OCI-LY7 (cell line): ENCODE data around the gene TUBGCP2. TPM values are rescaled to one million over a fixed set of nuclear protein-coding genes. Genes with fewer than 3 reads are reported as not detected.

Source experiments
- BruUV-seq: library from RNA; stranded (reverse); fragments of 400-500 nt; replicated peaks from 2 replicates; lab custom pipeline; 2021; lab: Mats Ljungman, UMichigan
- CTCF ChIA-PET: fragments of 300-600 bp; sonication (Branson Sonifier 250); formaldehyde crosslinking; loops from one replicate; lab custom pipeline; 2022; ENCODE audit warnings: antibody characterized with exemption; ENCODE audit not compliant: unreplicated experiment; lab: Charles Lee
- POLR2A ChIA-PET: fragments of 300-600 bp; sonication (Branson Sonifier 250); formaldehyde crosslinking; loops from one replicate; lab custom pipeline; 2022; ENCODE audit warnings: antibody characterized with exemption; lab: Charles Lee
- DNase-seq: peaks from one replicate; pipeline ENCODE4 v3.0.0-alpha.2; 2015; ENCODE audit warnings: low spot score
- H2AFZ ChIP-seq: fragments of 200-600 bp; sonication (generic), shearing (Covaris generic); 2 replicates; pipeline ENCODE4 v1.6.1; 2014; ENCODE audit warnings: mild to moderate bottlenecking, antibody characterized with exemption, low read length, moderate library complexity
- H3K27ac ChIP-seq: fragments of 200-600 bp; sonication (generic); 2 replicates; pipeline ENCODE4 v1.5.1; 2014; ENCODE audit warnings: mixed run types, low read depth, mild to moderate bottlenecking, moderate library complexity, low read length, inconsistent platforms; ENCODE audit not compliant: poor library complexity, severe bottlenecking
- H3K36me3 ChIP-seq: fragments of 200-600 bp; sonication (generic); 2 replicates; pipeline ENCODE4 v1.6.1; 2014; ENCODE audit warnings: mild to moderate bottlenecking, antibody characterized with exemption, low read length, moderate library complexity, mixed read lengths; ENCODE audit not compliant: insufficient read depth
- H3K4me1 ChIP-seq: fragments of 200-600 bp; sonication (generic); 2 replicates; pipeline ENCODE4 v1.5.1; 2014; ENCODE audit warnings: mild to moderate bottlenecking, low read length; ENCODE audit not compliant: insufficient read depth, poor library complexity, severe bottlenecking
- H3K4me2 ChIP-seq: fragments of 200-600 bp; sonication (generic); 2 replicates; pipeline ENCODE4 v1.6.1; 2014; ENCODE audit warnings: mild to moderate bottlenecking, low read length
- H3K4me3 ChIP-seq: fragments of 200-600 bp; sonication (generic); 2 replicates; pipeline ENCODE4 v1.5.1; 2014; ENCODE audit warnings: mild to moderate bottlenecking, low read depth, low read length; ENCODE audit not compliant: poor library complexity, severe bottlenecking
- H3K79me2 ChIP-seq: fragments of 200-600 bp; sonication (generic); 2 replicates; pipeline ENCODE4 v1.6.1; 2016; ENCODE audit warnings: low read depth, mild to moderate bottlenecking, low read length, moderate library complexity, mixed read lengths; ENCODE audit not compliant: insufficient read depth
- H3K9me2 ChIP-seq: fragments of 200-600 bp; sonication (generic); 2 replicates; pipeline ENCODE4 v1.6.1; 2016; ENCODE audit warnings: mild to moderate bottlenecking, low read length, mixed read lengths; ENCODE audit not compliant: insufficient read depth
- H3K9me3 ChIP-seq: fragments of 200-600 bp; sonication (generic); 2 replicates; pipeline ENCODE4 v1.6.1; 2014; ENCODE audit warnings: mild to moderate bottlenecking, mixed run types, low read length, mixed read lengths
- H4K20me1 ChIP-seq: fragments of 200-600 bp; sonication (generic); 2 replicates; pipeline ENCODE4 v1.6.1; 2014; ENCODE audit warnings: mild to moderate bottlenecking, antibody characterized with exemption, low read length, moderate library complexity, mixed read lengths; ENCODE audit not compliant: insufficient read depth
- CTCF ChIP-seq: fragments of 200-600 bp; sonication (generic); conservative IDR thresholded peaks from 2 replicates; pipeline ENCODE4 v1.5.1; 2014; ENCODE audit warnings: mild to moderate bottlenecking, antibody characterized with exemption, low read length, moderate library complexity, mixed read lengths
- EZH2phosphoT487 ChIP-seq: fragments of 200-600 bp; sonication (generic); IDR thresholded peaks from 2 replicates; pipeline ENCODE4 v1.6.1; 2018; ENCODE audit warnings: low read depth, borderline replicate concordance, mild to moderate bottlenecking, mixed run types, antibody characterized with exemption, low read length, moderate library complexity, mixed read lengths
- intact Hi-C: fragments of 100-400 bp; cut with micrococcal nuclease; formaldehyde crosslinking; loops from one replicate; pipeline ENCODE4 v1.10.0; 2022; ENCODE audit not compliant: unreplicated experiment
- total RNA-seq, 2 experiments: library from RNA; depleted of rRNA in 1 of 2; stranded (reverse); fragments of >200 nt in 1 of 2; shearing (Covaris generic) in 1 of 2; gene quantifications; 2 replicates each; pipeline ENCODE4 v1.2.3, GENCODE V29; 2014 to 2022

TUBGCP2 gene
- total RNA-seq, 2 experiments from 2014 or later: 40.5 to 56.1 TPM

GRCh38 chr10:133279326-133280226 is 29.1 kb downstream of the TUBGCP2 start:
- CTCF ChIA-PET: interaction anchor here (0.6 kb wide), 1 partner anchor 25 kb away, joined by 3 read pairs; no protein-coding TSS in a partner anchor
- Histone ChIP-seq H3K36me3 (peaks cover 18% of the 10 kb centered on the region; the same call in 1 of the 2 replicates), H3K9me2 (no peaks in the 10 kb centered on the region), H3K4me3 (no peak overlapping the region), H3K4me1 (peaks cover 45% of the 10 kb centered on the region), H3K79me2 (no peaks in the 10 kb centered on the region), H3K9me3 (no peaks in the 10 kb centered on the region), H3K4me2 (no peak overlapping the region), H4K20me1 (no peaks in the 10 kb centered on the region), H2AFZ (no peak overlapping the region), H3K27ac (no peak overlapping the region)
- no TSS peak for BruUV-seq
- POLR2A ChIA-PET: no interaction called here
- TF ChIP-seq EZH2phosphoT487 (no peak), CTCF (no peak)
- intact Hi-C loops: loop anchor here (5.0 kb wide), 1 partner anchor 137 kb away; no protein-coding TSS in a partner anchor
- no peak for DNase-seq

- intact Hi-C loops: loop anchor here (5.0 kb wide), 1 partner anchor 136 kb away; no protein-coding TSS in a partner anchor
- Histone ChIP-seq H3K9me3 (no peaks in the 10 kb centered on the region), H3K79me2 (no peaks in the 10 kb centered on the region), H3K4me1 (peaks cover 47% of the 10 kb centered on the region), H3K36me3 (peaks cover 9% of the 10 kb centered on the region; the same call in 1 of the 2 replicates), H3K4me3 (no peak overlapping the region), H3K9me2 (no peaks in the 10 kb centered on the region), H4K20me1 (no peaks in the 10 kb centered on the region), H3K4me2 (peak overlapping the region; percentile 33; the same call in 1 of the 2 replicates), H3K27ac (peak overlapping the region; percentile 53), H2AFZ (no peak overlapping the region)
- TF ChIP-seq CTCF (no peak), EZH2phosphoT487 (no peak)
- BruUV-seq: no TSS peak
- POLR2A ChIA-PET: no interaction called here
- peak; percentile 73 for DNase-seq
- CTCF ChIA-PET: no interaction called here
Observed at GRCh38 chr10:133278577-133279265, 30.0 kb downstream of the TUBGCP2 start.
